ENCODE measurements around the gene FZD10.

- TF ChIP-seq EZH2 (IDR thresholded peaks at IDR 0.05; ENCODE audit: low read depth, unreplicated experiment) = no peak
- TF ChIP-seq CTCF (conservative IDR thresholded peaks at IDR 0.05; ENCODE audit: low read depth in 2 of 2) = no peak
Measured at GRCh38 chr12:130142736-130143135, 19.5 kb upstream of the FZD10 start.

Data from GM23338 (cell line).